AG09319 (cell line): ENCODE data around the gene CFAP92.

Source experiments
- DNase-seq: peaks from one replicate; pipeline ENCODE4 v3.0.0-alpha.2; 2010; ENCODE audit warnings: low read depth; ENCODE audit errors: extremely low read depth
- CTCF ChIP-seq: IDR thresholded peaks from 2 replicates; pipeline ENCODE4 v1.5.1; 2011; ENCODE audit warnings: low read depth, mild to moderate bottlenecking, inconsistent platforms, low read length, moderate library complexity

Gene CFAP92

GRCh38 chr3:128945041-128945877 is 48.6 kb downstream of the CFAP92 start:
- DNase-seq: no peak
- TF ChIP-seq CTCF: no peak

GRCh38 chr3:128942161-128942952 is 51.5 kb downstream of the CFAP92 start:
- no peak for DNase-seq
- no peak for TF ChIP-seq CTCF

GRCh38 chr3:128940252-128940651 is 53.6 kb downstream of the CFAP92 start:
- no peak for DNase-seq
- no peak for TF ChIP-seq CTCF

- no peak for TF ChIP-seq CTCF
- no peak for DNase-seq
These were observed 57.5 kb downstream of the CFAP92 start for GRCh38 chr3:128936341-128936740.

DNA sequence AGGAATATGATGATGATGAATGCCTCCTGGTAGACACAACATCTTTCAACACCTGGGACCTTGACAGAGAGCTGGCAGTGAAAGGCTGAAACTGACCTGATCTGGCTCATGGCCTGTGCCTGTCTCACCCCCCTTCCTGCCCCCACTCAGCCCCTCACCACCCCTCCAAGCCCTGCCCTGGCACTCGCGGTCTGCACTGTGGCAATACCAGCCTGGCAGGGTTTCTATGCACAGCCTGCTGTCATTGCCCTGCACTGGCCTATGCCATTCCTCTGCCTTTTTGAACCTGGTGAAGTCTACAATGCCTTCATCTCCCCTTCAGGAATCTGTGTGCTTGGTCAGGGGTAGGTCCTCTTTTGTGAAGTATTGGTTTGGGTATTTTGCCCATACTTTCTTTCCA is 58.0 kb downstream of the CFAP92 start:
- DNase-seq: no peak
- TF ChIP-seq CTCF: no peak

DNA sequence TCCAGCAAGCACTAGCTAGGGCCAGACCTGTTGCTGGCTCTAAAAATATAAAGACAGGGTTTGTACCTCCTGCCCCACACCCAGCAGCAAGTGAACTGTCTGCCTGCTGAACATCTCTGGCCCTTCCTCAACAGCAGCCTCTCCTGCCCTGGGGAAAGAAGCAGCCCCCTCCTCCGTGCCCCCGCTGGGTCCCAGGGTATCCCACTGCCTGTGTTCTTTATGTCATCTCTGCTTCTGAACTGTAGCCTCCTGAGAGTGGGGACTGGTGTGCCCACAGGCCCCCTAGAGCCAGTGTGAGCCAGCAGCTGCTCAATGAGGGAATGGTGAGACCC is 60.0 kb downstream of the CFAP92 start:
- DNase-seq: no peak
- no peak for TF ChIP-seq CTCF
